GM19395 (cell line): ENCODE data around the gene MAST4.

Experiments used
- ATAC-seq: cut with Tn5 transposase; IDR thresholded peaks from one replicate; pipeline ENCODE4 v1.9.1; 2021; ENCODE audit warnings: mild to moderate bottlenecking, moderate library complexity; ENCODE audit not compliant: unreplicated experiment

MAST4 gene

GRCh38 chr5:66945389-66946349 lies 349.5 kb downstream of the MAST4 start:
- ATAC-seq: peak; percentile 97

DNA sequence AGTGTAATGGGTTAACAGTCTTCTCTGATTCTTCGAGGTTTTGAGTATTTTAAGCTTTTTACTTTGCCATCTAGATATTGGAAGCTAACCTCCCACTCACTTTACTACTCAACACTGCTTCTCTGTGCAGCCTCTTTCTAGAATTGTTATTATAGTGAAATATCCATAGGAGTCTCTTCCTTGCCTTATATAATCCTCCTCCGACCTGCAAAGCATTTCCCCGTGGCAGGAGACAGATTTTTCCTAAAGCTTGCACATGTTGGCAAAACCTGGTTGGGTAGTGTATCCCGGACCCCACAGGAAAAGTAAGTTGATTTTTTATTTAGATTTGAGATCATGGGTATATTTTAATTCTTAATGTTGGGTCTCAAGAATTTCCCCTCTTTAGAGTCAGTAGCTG lies 351.3 kb downstream of the MAST4 start:
- ATAC-seq: no peak

GRCh38 chr5:66949066-66949465 lies 352.9 kb downstream of the MAST4 start:
- ATAC-seq: no peak

- ATAC-seq: no peak
Observed at GRCh38 chr5:66952153-66952552, 356.0 kb downstream of the MAST4 start.

DNA sequence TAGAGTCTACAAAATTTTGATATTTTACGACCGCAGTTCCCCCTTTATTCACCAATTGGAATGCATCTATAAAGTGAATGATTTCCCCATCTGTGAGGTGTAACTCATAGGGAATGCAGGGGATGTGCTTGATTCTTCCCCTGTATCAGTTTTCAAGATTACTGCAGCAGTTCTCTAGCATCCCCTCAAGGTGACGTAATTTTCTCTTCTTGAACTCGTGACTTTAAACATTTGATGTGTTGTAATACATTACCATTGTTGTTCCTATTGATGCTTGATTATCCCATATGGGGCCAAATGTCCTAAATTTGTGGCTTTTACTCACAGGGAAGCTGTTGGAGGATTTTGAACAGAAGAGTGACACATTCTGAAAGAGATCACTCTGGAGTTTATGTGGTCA lies 360.2 kb downstream of the MAST4 start:
- no peak for ATAC-seq

- ATAC-seq: no peak
Observed at GRCh38 chr5:66958201-66958979, 362.2 kb downstream of the MAST4 start.

- ATAC-seq: no peak
Observed at GRCh38 chr5:66958980-66959641, 362.9 kb downstream of the MAST4 start.

GRCh38 chr5:66959653-66960052 lies 363.5 kb downstream of the MAST4 start:
- ATAC-seq: no peak

GRCh38 chr5:66960369-66961137 lies 364.4 kb downstream of the MAST4 start:
- no peak for ATAC-seq

DNA sequence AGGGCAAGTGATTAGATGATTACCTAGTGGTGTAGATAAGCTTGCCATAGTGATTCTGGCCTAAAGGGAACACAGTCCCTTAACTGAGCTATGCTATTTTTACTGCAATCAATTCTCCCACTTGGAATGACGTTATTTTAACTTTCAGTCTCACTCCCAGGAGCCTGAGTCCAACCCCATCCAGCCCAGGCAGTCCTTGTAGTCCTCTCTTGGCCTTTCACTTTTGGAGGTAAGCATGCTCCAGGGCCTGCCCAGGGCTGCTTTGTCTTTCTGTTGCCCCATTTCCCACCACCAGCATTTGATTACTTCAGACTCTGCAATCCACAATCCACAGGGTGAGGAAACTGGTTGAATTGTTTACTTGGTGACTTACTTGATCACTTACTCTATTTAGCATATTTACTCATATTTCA lies 367.4 kb downstream of the MAST4 start:
- no peak for ATAC-seq

DNA sequence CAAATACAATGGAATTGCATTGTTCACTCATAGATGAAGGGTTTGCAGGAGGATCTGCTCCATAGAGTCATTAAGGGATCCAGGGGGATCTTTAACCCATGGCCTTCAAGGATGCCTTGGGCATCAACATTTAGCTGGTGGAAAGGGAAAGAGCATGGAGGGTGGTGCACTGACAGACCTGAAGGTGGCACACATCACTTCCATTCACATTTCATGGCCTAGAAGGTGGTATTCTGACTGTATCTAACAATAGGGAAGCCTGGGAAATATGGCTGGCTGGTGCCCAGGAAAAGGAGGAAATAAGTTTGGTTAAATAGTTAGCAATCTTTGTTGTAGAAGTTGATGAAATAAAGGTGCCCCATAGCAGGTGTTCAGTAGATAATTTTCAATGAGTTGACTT lies 370.2 kb downstream of the MAST4 start:
- ATAC-seq: no peak

GRCh38 chr5:66967102-66967501 lies 370.9 kb downstream of the MAST4 start:
- no peak for ATAC-seq

DNA sequence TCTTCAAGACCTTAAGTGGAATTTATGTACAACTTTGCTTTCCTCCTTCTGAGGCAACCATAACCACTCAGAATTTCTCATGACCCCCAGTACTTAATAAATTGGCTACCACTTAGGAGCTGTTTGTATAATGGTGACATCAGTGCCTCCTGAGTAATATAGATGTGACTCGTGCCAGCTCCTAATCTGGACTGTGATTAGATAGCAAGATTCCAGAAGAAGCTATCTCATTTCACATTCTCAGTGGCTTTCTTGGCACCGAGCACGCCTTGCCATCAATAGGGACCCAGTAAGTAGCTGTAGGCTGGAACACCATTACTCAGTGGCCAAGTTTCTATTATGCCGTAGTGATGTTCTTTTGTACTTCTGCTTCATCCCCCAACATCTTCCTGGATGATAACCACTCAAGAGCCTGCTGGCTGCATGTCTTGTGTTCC lies 371.7 kb downstream of the MAST4 start:
- ATAC-seq: no peak

GRCh38 chr5:66969484-66969883 lies 373.3 kb downstream of the MAST4 start:
- ATAC-seq: no peak

- ATAC-seq: no peak
Observed at GRCh38 chr5:66969963-66970362, 373.8 kb downstream of the MAST4 start.

DNA sequence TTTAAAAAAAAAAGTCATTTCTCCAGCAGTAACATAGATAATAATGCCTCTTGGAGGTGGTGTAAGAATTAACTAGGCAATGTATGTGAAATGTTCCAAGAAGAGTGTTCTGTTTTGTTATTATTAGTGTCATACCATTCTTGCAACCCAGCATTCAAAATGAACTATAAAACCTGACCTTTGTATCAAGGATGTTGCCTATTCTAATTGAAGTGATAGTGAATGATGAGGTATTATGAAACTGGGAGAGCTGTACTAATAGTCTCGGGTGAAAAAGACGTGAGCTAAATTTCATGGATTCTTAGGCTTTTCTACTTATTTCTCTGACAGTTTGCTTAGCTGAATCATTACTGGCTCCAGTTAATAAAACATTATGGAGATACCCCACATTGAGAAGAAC lies 375.8 kb downstream of the MAST4 start:
- no peak for ATAC-seq

- ATAC-seq: no peak
Observed at GRCh38 chr5:66974256-66974655, 378.1 kb downstream of the MAST4 start.

DNA sequence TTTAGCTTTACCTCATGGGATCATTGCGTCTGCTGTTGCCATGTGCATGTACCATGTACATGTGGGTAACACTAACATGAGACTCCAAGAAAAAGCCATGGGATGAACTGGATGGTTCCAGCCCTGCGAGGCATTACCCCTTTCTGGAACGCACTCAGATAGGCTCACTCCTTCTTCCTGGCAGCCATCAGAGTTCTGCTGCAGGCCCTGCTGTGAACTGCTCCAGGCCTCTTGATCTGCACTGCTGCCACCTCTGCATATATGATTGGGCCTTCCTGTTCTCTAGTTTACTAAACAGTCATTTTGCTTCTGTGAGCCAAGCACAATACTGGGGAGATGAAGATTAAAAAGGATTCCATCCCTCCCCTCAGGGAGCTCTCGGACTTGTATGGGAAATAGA lies 379.9 kb downstream of the MAST4 start:
- no peak for ATAC-seq

- ATAC-seq: no peak
Observed at GRCh38 chr5:66979738-66980137, 383.5 kb downstream of the MAST4 start.

DNA sequence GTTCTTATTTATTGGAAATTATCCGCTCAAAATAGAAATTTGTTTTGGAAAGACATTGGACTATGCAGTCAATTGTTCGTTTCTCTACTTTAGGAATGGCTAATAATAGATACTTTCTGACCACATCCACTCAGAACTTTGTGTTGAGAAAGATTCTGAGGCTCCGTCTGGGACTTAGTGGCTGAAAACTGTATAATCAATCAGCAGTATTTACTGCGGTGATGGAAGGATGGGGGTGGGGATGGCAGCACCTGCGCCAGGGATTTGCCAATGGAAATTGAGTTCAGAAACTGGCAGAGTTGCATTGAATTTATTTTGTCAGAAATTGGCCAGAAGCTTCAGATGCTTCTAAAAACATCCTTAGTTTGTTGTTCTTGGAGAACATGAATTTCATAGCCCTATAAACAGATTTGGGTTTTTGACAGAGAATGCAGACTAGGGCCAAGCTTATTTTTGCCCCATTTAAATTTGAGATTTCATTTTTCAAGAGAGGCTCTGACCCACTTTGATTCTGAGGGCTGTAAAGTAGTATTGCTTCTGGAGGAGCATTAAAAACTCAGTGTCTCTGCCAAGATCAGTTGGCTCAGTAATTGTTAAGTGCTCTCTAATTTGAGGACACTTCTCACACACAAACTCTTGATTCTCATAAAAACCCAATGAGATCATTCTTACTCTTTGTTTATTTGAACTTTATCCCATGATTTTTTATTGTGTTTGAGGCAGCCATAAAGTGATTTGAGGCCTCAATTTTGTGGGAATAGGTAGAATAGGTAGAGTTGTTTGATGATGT lies 385.3 kb downstream of the MAST4 start:
- no peak for ATAC-seq
